Esophagus muscularis mucosa (tissue), 4 donors: ENCODE data around the gene BPIFB2. TPM values are rescaled to one million over a fixed set of nuclear protein-coding genes. Genes with fewer than 3 reads are reported as not detected.

Experiments used
- DNase-seq: peaks from one replicate; pipeline ENCODE4 v3.0.0-alpha.2; 2017; ENCODE audit errors: extremely low spot score
- H3K27ac ChIP-seq, 4 donors: fragments of 200-600 bp; sonication (generic); replicated peaks in 1 of 4; 1 replicate in 3 of 4; 2 replicates in 1 of 4; pipeline ENCODE4 v1.5.1; 2016 to 2019; ENCODE audit warnings: mild to moderate bottlenecking in 1 of 4
- H3K27me3 ChIP-seq, 4 donors: fragments of 200-600 bp; sonication (generic); one replicate each; pipeline versions ENCODE4 v1.5.1 to v1.6.0; 2016 to 2019
- H3K36me3 ChIP-seq, 4 donors: fragments of 200-600 bp; sonication (generic); one replicate each; pipeline ENCODE4 v1.5.1; 2016 to 2019
- H3K4me1 ChIP-seq, 4 donors: fragments of 200-600 bp; sonication (generic); one replicate each; pipeline ENCODE4 v1.5.1; 2016 to 2019
- H3K4me3 ChIP-seq, 4 donors: fragments of 200-600 bp; sonication (generic); 1 replicate in 2 of 4; 2 replicates in 2 of 4; pipeline ENCODE4 v1.5.1; 2016 to 2019; ENCODE audit warnings: mild to moderate bottlenecking in 4 of 4, moderate library complexity in 1 of 4
- H3K9me3 ChIP-seq, 4 donors: fragments of 200-600 bp; sonication (generic); 1 replicate in 3 of 4; 2 replicates in 1 of 4; pipeline ENCODE4 v1.5.1; 2016 to 2019
- CTCF ChIP-seq, 3 experiments: fragments of 200-600 bp in 2 of 3; fragments of 450-650 bp in 1 of 3; sonication (generic) in 2 of 3; IDR thresholded peaks; one replicate each; pipeline ENCODE4 v1.5.1; 2017 to 2019; ENCODE audit warnings: antibody characterized with exemption in 3 of 3, mild to moderate bottlenecking in 2 of 3, moderate library complexity in 1 of 3
- EP300 ChIP-seq: sonication (generic); formaldehyde crosslinking; IDR thresholded peaks from one replicate; pipeline ENCODE4 v1.6.1; 2017; ENCODE audit warnings: antibody characterized with exemption
- POLR2A ChIP-seq: fragments of 450-650 bp; IDR thresholded peaks from one replicate; pipeline ENCODE4 v1.6.1; 2017; ENCODE audit warnings: antibody characterized with exemption, moderate library complexity, mild to moderate bottlenecking, low read depth
- POLR2AphosphoS5 ChIP-seq, 2 donors: sonication (generic); formaldehyde crosslinking; IDR thresholded peaks; one replicate each; pipeline ENCODE4 v1.6.1; 2017; ENCODE audit warnings: antibody characterized with exemption in 2 of 2
- WGBS: methylation state at CpG from one replicate; pipeline ENCODE4 v1.1.5; 2018; 5-methylcytosine and 5-hydroxymethylcytosine counted together
- intact Hi-C: fragments of 100-400 bp; cut with DNase I; formaldehyde crosslinking; loops from one replicate; pipeline ENCODE4 v1.15.1; 2023
- total RNA-seq, 4 donors: library from RNA; depleted of rRNA; stranded (reverse); fragments of >200 nt; gene quantifications; one replicate each; pipeline versions ENCODE4 v1.1.0 to v1.2.1, GENCODE V29; 2016

BPIFB2 gene
- total RNA-seq, 4 donors from 2014 or later, result not detected

DNA sequence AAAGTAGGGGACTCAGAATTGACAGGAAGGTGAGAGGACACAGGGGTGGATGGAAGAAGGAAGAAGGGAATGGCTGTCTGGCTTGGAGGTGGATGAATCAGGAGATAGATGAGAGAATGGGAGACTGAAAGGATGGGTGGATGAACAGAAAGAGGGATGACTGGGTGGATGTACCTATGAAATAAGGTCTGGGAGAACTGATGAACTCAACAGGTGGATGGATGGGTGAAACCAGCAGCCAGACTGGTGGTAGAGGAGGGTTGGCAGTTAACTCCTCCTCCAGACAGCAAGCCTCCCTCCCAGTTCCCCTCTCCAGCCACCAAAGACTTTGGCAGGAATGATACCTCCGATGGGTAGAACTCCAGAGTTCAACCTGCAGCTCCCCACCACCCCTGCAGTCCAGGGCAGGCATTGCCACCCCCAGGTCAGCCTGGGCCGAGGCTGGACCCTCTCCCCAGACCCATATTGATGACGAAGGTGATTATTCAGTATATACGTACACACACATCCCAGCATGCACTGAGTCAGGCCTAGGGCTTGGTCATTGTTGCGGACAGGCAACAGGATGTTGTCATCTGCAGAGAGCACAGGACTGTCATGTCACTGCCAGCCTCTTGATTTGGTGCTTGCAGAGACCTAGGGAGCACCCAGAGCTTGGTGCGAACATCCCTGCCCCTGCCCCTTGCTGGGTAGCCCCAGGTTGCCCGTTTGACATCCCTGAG, 5.3 kb upstream of the BPIFB2 start:
- DNase-seq, result no peak
- peaks cover 0 to 9% (median 6%) of the 10 kb centered on the region in 4 donors for H3K9me3 ChIP-seq

GRCh38 chr20:33004141-33004751, 3.3 kb upstream of the BPIFB2 start, which contains the start of gene SUN5:
Gene SUN5, minus strand, starts transcription at chr20:33004433. Its CDS starts 93 bp downstream, at chr20:33004340.
- Histone ChIP-seq H3K27ac (no peak within 1 kb of the TSS), H3K9me3 (peaks cover 0 to 9% (median 6%) of the 10 kb centered on the region in 4 donors), H3K4me3 (no peak within 1 kb of the TSS), H3K4me1 (no peaks in the 10 kb centered on the region), H3K27me3 (no peaks in the 10 kb centered on the region), H3K36me3 (no peaks in the 10 kb centered on the region)
- intact Hi-C loops, result no loop called here
- 67% methylated on average over 5 of the region's 6 CpGs for WGBS
- TF ChIP-seq CTCF (IDR thresholded peaks at IDR 0.05) (no peak), POLR2AphosphoS5 (IDR thresholded peaks at IDR 0.05) (no peak), POLR2A (no peak), EP300 (no peak)
- no peak for DNase-seq

More for the DNA sequence above, 5.3 kb upstream of the BPIFB2 start:
- no peaks in the 10 kb centered on the region for H3K4me1 ChIP-seq
- intact Hi-C loops, result no loop called here
- H3K4me3 ChIP-seq, result no peak overlapping the region
- 85% methylated on average over 5 of the region's 7 CpGs for WGBS
- H3K36me3 ChIP-seq, result no peaks in the 10 kb centered on the region
- H3K27me3 ChIP-seq, result no peaks in the 10 kb centered on the region
- no peak overlapping the region for H3K27ac ChIP-seq
- TF ChIP-seq EP300 (no peak), POLR2AphosphoS5 (IDR thresholded peaks at IDR 0.05) (no peak), POLR2A (no peak), CTCF (IDR thresholded peaks at IDR 0.05) (no peak)

GRCh38 chr20:33005132-33005566, 2.4 kb upstream of the BPIFB2 start:
- no peak overlapping the region for H3K4me3 ChIP-seq
- H3K36me3 ChIP-seq, result no peaks in the 10 kb centered on the region
- TF ChIP-seq CTCF (IDR thresholded peaks at IDR 0.05) (peak in 2 of 3 experiments; percentile 9 to 15), POLR2A (no peak)
- 63% methylated on average over 4 of the region's 4 CpGs for whole genome bisulfite sequencing
- H3K27ac ChIP-seq, result no peak overlapping the region
- no peaks in the 10 kb centered on the region for H3K27me3 ChIP-seq
- no peaks in the 10 kb centered on the region for H3K4me1 ChIP-seq
- intact Hi-C loops, result no loop called here
- DNase-seq, result no peak
- H3K9me3 ChIP-seq, result peaks cover 0 to 9% (median 6%) of the 10 kb centered on the region in 4 donors

- DNase-seq, result no peak
- intact Hi-C loops, result no loop called here
- Histone ChIP-seq H3K36me3 (no peaks in the 10 kb centered on the region), H3K27ac (no peak overlapping the region), H3K9me3 (peaks cover 0 to 9% (median 6%) of the 10 kb centered on the region in 4 donors), H3K27me3 (peaks cover 0 to 6% (median 0%) of the 10 kb centered on the region in 4 donors), H3K4me1 (no peaks in the 10 kb centered on the region), H3K4me3 (no peak overlapping the region)
- TF ChIP-seq POLR2AphosphoS5 (IDR thresholded peaks at IDR 0.05) (no peak), POLR2A (no peak), CTCF (IDR thresholded peaks at IDR 0.05) (no peak), EP300 (no peak)
- 71% methylated on average over 8 of the region's 8 CpGs for WGBS
Measured at GRCh38 chr20:33005908-33006775, 1.4 kb upstream of the BPIFB2 start.
